ENCODE measurements around the gene ACADS.

The ACADS gene

GRCh38 chr12:120762086-120762485, 36.5 kb downstream of the ACADS start:
- TF ChIP-seq GATA3 (IDR thresholded peaks at IDR 0.05; ENCODE audit: low read depth, low read length) = no peak
- TF ChIP-seq GATA2 (IDR thresholded peaks at IDR 0.05; ENCODE audit: low read depth, low read length) = no peak

- TF ChIP-seq GATA3 (IDR thresholded peaks at IDR 0.05; ENCODE audit: low read depth, low read length) (no peak), GATA2 (IDR thresholded peaks at IDR 0.05; ENCODE audit: low read depth, low read length) (no peak)
Observed at GRCh38 chr12:120763250-120763649, 37.6 kb downstream of the ACADS start.

GRCh38 chr12:120764816-120765215, 39.2 kb downstream of the ACADS start:
- TF ChIP-seq GATA2 (IDR thresholded peaks at IDR 0.05; ENCODE audit: low read depth, low read length) (no peak), GATA3 (IDR thresholded peaks at IDR 0.05; ENCODE audit: low read depth, low read length) (no peak)

- no peak for TF ChIP-seq GATA2 (IDR thresholded peaks at IDR 0.05; ENCODE audit: low read depth, low read length)
- no peak for TF ChIP-seq GATA3 (IDR thresholded peaks at IDR 0.05; ENCODE audit: low read depth, low read length)
Observed at GRCh38 chr12:120766566-120766965, 40.9 kb downstream of the ACADS start.

- no peak for TF ChIP-seq GATA3 (IDR thresholded peaks at IDR 0.05; ENCODE audit: low read depth, low read length)
Observed at GRCh38 chr12:120767071-120768024, 41.7 kb downstream of the ACADS start.

- TF ChIP-seq GATA3 (IDR thresholded peaks at IDR 0.05; ENCODE audit: low read depth, low read length) = no peak
- no peak for TF ChIP-seq GATA2 (IDR thresholded peaks at IDR 0.05; ENCODE audit: low read depth, low read length)
Observed at GRCh38 chr12:120771097-120771496, 45.5 kb downstream of the ACADS start.

- no peak for TF ChIP-seq GATA2 (IDR thresholded peaks at IDR 0.05; ENCODE audit: low read depth, low read length)
- TF ChIP-seq GATA3 (IDR thresholded peaks at IDR 0.05; ENCODE audit: low read depth, low read length) = no peak
Observed at GRCh38 chr12:120774169-120774916, 48.7 kb downstream of the ACADS start.

- no peak for TF ChIP-seq GATA2 (IDR thresholded peaks at IDR 0.05; ENCODE audit: low read depth, low read length)
- no peak for TF ChIP-seq GATA3 (IDR thresholded peaks at IDR 0.05; ENCODE audit: low read depth, low read length)
Observed at GRCh38 chr12:120775862-120776552, 50.4 kb downstream of the ACADS start.

- TF ChIP-seq GATA2 (IDR thresholded peaks at IDR 0.05; ENCODE audit: low read depth, low read length) (no peak), GATA3 (IDR thresholded peaks at IDR 0.05; ENCODE audit: low read depth, low read length) (no peak)
Observed at GRCh38 chr12:120783197-120783596, 57.6 kb downstream of the ACADS start.

GRCh38 chr12:120784804-120785203, 59.2 kb downstream of the ACADS start:
- TF ChIP-seq GATA3 (IDR thresholded peaks at IDR 0.05; ENCODE audit: low read depth, low read length) (no peak), GATA2 (IDR thresholded peaks at IDR 0.05; ENCODE audit: low read depth, low read length) (no peak)

GRCh38 chr12:120787889-120788288, 62.3 kb downstream of the ACADS start:
- no peak for TF ChIP-seq GATA3 (IDR thresholded peaks at IDR 0.05; ENCODE audit: low read depth, low read length)
- no peak for TF ChIP-seq GATA2 (IDR thresholded peaks at IDR 0.05; ENCODE audit: low read depth, low read length)

Measured in SH-SY5Y (cell line).